DMS153 treated with DMSO at 0.1 percent for 48 hours (cell line): ENCODE results near the gene MVK.

ENCODE experiments used
- DNase-seq: peaks from one replicate; lab custom pipeline; 2025; ENCODE audit not compliant: unreplicated experiment; lab: John Stamatoyannopoulos, UW

The MVK gene

DNA sequence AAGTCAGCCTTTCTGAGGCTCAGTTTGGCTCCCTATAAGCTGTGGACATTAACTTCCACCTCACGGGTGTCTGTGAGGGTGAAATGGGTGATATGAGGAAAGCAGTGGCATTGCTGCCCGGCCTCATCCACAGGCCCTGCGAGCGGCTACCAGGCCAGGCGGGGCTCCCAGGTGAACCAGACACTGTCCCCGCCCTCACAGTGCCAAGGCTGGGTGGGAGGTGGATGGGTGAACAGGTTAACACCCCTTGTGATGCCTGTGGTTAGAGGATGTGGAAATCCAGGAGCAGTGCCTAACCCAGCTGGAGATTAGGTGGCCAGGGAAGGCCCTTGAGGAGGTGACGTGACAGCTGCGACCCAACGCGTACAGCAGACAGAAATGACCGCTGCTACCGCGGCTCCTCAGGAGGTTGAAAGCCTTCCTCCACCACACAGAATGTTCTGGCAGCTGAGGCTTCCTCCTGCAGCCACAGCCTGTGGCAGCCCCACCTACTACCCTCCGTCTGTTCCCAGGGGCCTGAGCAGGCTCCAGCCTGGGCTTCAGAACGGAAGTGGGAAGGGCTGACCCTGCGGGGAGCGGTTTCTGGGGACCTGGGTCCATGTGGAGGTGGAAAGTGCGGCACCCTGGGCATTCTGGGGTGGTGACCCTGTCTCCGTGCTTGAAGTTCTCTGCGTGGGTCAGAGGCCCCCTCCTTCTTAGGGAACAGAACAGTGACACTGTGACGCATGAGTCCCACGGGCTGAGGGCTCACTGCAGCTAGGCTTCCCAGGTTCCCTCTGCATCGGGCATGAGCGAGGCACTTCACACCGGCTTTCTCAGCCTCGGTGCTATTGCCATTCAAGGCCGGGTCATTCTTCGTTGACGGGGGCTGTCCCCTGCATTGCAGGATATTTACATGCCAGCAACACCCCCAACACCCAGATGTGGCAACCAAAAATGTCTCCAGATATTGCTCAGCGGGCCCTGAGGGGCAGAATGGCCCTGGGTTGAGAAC, 10.0 kb upstream of the MVK start:
- no peak for DNase-seq

DNA sequence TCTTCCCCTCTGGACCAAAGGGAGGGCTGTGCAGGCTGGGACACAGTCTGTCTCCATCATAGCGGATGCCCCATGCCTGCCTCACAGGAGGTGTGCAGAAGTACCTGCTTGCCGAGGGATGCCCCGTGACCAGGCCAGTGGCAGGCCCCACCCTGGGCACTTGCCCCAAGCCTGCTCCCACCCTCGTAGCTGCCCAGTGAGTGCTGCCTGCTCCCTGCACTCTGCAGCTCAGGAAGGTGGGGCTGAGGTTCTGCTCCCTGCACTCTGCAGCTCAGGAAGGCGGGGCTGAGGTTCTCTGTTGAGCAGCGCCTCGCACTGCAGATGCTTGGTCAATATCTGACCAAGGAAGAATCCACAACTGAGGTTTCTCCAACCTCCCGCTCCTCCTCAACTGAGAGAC, 7.2 kb upstream of the MVK start:
- no peak for DNase-seq

DNA sequence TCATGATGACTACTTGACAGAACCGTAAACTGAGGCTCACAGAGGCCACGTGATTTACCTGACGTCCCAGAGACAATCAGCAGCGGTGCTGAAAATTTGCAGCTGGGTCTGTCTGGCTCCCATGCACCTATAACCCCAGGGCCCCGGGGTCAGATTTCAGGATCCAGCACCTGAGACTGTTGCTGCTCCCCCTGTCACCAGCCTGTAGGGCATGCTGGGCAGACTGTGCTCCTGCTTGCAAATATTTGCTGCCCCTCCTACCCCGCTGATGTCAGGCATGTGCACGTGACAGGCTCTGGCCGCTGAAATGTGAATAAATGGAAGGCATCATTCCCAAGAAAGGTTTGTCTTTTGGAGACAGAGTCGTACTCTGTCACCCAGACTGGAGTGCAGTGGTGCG, 6.3 kb upstream of the MVK start:
- DNase-seq, result no peak

DNA sequence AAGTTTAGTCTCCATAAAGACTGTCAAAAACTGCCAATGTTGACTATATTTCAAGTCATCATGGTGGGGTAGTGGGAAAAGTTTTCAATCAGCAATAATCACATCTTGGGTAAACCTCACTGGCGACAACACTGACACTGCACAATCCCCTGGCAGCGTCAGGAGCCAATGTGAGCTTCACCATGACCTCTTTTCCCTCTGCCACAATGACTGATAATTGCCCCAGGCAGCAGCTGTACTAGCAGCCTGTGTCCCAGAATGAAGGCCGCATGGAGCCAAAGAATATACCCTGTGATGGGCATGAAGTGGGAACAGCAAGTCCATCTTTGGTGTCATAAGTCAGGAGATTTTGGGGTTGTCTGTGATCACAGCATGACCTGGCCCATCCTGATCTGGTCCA, 5.6 kb upstream of the MVK start:
- DNase-seq, result no peak

DNA sequence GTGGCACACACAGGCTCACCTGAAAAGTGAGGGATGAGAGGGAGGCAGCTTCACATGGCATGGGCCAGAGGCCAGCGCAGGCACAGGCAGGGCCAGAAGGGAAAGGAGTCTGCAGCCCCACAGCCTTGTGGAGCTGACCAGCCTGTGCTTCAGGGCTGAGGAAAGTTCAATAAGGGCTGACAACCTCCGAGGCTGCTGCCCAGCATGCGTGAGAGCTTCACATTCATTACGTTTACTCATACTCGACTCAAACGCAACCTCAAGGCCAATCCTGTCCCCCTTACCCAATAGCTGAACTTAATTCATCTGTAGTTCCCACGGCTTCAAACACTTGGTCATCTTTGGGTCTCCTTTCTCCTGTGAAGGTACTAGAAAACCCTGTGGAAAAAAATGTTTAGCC, 5.1 kb upstream of the MVK start:
- DNase-seq, result no peak

DNA sequence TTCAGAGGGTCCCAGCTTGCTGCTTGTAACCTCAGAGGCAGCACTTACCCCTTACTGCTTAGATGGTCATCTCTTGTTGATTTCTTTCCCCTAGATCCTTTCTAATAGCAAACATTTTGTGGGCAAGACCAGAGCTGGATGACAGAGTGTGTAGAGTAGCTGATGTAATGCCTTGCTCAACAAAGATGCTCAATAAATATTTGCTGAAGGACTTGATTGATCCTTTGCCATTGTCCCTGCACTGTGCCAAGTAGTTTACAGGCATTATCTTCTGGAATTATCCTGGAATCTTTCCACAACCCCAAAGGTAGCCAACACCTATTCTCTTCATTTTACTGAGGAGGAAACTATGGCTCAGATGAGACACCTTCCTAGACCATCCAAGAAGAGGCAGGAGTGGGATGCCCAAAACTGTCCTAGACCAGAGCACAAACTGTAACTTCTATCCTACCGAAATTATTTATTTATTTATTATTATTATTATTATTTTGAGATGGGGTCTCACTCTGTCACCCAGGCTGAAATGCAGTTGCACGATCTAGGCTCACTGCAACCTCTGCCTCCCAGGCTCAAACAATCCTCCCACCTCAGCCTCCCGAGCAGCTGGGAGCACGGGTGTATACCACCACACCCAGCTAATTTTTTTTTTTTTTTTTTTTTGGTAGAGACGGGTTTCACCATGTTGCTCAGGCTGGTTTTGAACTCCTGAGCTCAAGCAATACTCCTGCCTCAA, 1.7 kb upstream of the MVK start:
- DNase-seq, result no peak

DNA sequence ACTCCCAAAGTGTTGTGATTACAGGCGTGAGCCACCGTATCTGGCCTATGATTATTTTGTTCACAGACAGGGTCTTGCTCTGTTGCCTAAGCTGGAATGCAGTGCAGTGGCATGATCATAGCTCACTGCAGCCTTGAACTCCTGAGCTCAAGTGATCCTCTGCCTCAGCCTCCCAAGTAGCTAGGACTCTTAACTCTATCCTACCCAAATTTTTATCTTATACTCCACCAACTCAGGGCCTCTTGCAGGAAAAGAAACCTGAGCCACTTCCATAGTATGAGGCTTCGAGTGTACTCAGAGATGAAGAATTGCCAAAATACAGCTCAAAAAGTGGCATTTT, 1.1 kb upstream of the MVK start:
- no peak for DNase-seq

DNA sequence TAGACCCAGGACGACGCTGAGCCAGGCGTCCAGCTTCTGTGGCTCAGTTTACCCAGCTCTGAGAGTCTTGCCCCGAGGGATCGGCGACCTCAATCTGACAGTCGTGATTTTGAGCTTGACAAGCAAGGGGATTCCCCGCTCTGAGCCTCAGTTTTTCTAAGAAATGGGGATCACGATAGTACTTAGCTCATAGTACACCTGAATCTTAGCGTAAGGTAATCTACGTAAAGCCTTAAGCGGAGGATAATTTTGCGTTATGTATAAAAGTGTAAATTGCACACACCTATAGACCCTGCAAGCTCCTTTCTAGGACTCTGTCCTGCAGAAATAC, 285 bp downstream of the MVK start:
- DNase-seq, result no peak

DNA sequence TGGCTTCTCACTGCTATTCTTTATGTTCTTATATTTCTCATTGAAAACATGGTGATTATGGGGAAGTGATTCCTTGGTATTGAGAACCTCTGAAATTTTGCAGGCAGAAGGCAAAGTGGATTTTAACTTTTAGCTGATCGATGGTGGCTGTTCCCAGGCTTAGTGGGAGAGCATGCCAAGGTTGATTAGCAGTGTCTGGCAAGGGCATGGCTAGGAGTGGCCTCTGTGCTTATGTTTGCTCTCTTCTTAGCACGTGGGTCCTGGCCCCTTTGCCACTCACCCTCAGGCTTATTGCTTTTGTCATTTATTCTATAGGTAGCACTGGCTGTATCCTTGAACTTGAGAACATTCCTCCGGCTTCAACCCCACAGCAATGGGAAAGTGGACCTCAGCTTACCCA, 2.1 kb downstream of the MVK start:
- no peak for DNase-seq

DNA sequence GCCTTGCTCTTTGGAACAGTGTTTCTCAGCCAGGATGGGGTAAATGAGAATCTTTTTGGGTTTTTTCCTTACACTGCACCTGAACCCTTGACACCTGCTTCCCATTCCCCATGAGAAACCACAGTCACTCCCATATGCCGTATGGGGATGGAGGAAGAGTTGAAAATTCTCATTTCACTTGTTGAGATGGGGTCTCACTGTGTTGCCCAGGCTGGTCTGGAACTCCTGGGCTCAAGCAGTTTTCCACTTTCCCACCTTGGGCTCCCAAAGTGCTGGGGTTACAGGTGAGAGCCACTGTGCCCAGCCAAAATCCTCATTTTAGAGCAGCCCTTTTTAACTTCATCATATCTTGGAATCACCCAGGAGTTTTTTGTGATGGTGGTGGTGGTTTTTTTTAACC, 3.7 kb downstream of the MVK start:
- DNase-seq, result no peak

DNA sequence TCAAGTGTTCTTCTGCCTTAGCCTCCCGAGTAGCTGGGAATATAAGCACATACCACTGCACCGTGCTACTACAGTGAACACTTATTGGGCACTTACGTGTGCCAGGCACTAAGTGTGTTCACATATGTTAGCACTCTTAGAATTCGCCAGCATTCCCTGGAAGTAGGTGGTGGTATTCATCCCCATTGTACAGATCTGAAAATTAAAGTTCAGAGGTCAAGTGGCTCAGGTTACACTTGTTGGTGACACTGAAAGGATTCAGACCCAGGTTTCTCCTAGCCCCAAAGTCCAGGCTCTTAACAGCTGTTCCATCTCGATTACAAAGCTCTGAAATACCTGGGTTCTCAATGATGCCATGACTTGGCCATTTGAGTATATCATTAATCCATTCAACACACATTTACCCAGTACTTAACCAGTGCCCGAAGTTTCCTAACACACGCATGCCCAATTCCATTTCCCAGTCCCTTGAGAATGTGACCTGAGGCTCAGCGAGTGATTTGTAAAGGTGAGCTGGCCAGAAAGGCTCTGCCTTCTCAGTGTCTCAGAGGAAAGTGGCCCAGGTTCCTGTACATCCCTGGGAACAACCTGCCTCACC, 4.8 kb downstream of the MVK start:
- no peak for DNase-seq

DNA sequence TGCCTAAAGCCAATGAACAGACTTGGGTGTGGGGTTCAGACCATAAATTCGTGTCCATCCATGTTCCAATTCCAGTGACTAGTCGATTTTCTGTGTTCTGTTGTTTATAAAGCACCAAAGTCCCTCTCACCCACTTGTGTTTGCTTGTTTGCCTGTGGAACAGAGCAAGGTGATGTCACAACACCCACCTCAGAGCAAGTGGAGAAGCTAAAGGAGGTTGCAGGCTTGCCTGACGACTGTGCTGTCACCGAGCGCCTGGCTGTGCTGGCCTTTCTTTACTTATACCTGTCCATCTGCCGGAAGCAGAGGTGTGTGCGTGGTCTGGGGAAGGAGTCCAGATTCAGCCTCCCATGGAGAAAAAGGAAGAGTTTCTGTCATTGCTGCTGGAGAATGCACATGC, 6.0 kb downstream of the MVK start:
- no peak for DNase-seq

DNA sequence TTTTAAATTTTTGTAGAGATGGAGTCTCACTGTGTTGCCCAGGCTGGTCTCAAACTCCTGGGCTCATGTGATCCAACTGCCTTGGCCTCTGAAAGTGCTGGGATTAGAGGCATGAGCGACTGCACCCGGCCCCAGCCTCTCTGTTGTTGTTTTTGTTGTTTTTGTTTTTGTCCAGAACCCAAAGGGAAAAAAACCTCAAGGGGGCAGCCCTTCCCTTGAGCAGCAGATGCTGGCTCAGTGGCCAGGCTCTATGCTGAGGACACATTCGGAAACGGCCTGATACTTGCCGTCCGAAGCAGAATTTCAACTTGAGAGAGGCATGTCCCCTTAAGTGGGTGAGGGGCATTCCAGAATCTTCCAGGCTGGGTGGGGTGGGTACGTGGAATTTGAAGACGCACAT, 6.7 kb downstream of the MVK start:
- DNase-seq, result no peak

DNA sequence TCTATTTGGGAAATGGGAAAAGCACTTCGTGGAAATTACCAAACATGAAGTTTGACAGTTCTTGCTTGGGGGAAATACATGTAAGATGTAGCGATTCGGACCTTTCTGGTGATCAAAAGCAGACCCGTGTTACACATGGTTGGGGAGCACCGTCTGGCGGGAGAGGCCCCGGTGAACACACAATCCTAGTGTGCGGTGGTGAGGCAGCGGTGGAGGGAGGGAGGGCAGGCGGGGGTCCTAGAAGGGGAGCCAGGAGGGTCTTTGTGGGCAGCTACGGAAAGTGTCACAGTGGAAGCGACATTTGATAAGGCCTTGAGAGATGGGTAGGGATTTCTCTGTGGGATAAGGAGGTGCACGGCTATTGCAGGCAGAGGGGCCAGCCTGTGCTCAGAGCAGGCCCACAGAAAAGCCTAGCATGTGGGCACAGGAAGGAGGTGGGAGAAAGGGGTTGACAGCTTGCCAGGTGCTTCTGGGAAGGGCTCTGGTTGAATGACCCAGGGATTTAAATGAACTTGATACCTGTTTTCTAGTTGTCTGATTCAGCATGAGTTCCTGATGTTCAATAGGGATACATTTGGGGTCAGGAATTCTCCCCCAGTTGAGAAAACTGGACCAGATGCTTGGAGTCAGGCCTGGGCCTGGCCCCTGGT, 7.2 kb downstream of the MVK start:
- no peak for DNase-seq

DNA sequence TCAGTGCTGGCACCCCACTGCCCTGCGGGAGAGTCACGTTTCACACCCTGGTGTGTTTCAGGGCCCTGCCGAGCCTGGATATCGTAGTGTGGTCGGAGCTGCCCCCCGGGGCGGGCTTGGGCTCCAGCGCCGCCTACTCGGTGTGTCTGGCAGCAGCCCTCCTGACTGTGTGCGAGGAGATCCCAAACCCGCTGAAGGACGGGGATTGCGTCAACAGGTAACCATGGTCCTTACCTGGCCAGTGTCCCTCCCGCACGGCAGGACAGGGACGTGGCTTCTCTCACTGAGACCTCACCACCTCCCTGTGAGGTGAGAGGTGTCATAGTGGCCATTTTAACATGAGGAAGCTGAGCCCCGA, 7.7 kb downstream of the MVK start:
- DNase-seq, result no peak

DNA sequence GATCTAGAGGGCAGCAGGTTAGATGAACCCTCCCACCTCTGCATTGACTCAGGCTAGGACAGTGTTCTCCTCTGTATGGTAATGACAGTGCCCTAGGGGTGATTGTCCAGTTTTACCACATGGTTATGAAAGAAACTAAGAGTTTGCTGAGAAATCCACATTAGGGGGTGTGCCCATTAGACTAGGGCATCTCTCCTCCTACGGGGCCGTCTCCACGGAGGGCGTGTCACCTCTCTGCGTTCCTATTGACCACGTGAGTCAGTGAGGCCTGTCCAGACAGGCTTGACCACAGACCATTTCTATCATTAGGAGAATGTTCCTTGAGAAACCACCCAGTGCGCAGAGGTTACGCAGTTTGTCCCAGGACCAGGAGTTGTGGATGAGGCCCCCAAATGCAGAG, 8.3 kb downstream of the MVK start:
- DNase-seq, result no peak

DNA sequence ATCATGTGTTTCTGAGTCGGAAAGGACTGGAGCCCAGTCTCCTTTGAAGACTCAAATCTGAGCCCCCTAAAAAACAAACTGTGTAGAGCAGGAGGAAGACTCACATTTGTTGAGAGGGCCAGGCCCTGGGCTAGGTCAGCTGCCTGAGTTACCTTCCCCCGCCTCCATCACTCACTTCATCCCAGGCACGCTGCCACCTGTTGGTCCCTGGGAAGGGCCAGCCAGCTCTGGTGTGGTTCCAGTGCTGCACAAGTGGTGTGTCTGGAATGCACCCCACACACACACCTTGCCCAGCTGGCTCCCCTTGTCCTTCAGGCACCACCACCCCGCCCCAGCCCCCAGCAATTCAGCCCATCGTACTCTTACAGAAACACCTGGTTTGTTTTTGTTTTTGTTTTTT, 9.0 kb downstream of the MVK start:
- no peak for DNase-seq

DNA sequence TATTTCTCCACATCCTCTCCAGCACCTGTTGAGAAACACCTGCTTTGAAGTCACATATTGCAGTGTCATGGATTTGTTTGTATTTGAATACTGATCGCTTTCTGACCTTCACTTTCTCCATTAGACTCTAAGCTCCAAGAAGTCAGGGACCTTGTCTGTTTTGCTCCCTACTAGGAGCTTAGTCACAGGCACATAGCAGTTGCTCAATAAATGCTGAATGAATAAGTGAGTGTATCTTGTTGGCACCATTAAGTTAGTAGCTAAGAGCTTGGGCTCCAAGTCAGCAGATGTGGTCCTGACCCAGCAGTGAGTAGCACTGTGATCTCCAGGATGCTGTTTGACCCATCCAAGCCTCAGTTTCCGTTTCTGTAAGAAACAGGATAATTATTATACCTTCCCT, 10.1 kb downstream of the MVK start:
- DNase-seq, result no peak

DNA sequence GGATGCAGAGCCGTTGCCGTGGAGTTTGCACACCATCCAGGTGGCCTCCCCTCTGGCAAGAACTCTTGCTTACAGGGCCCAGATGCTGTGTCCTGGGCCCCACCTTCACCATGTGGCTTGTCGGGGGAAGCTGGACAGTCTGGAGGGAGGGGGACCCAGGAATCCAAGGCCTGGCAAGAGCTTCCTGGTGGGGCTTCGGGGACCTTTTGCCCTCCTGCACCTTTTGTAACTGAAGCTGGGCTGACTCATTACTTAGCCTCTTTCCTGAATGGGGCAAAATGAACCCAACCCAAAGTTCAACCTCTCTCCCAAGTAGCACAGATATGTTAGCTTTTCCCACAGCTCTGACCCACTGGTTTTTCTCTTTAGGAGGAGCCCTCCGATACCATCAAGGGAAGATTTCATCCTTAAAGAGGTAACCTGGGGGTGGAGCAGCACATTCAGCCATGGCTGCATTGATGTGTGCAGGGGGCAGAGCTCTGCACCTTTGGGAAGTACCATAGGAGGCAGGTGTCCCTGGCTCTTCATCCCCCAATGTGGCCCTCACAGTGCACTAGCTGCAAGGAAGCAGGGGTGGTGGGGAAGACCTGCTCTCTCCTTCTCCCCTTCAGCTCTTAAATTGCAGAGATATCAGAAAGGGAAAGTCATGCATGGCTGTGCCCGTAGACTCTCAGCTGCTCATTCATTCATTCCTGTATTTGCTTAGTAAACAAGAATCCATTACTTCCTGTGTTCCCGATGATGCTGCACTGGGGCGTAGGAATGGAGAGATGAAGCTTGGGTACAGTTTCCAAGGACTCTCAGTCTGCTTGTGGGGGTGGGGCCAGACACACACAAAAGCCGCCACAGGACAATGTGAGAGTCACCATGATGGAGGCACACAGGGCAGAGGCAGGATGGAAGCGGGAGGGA, 13.0 kb downstream of the MVK start:
- peak; percentile 73 for DNase-seq

DNA sequence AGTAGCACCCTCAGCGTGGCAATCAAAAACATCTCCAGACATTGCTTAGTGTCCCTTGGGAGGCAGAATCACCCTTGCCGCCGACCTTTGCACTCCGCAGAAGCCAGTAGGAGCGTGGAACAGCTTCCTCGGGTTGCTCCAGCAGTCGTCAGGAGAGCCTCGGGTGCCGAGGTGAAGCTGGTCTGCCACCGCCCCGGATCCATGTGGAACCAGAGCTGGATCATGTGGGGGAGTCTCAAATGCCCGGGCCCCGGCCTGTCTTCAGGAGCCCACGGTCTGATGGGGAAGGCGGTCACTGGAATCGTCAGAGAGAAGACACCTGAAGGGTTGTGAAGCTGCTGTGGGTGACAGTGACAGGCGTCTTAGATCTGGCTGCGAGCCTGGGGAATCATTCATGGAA, 14.3 kb downstream of the MVK start:
- DNase-seq, result no peak
